ENCODE data around the gene CYYR1. TPM values are rescaled to one million over a fixed set of nuclear protein-coding genes. Genes with fewer than 3 reads are reported as not detected.

Gene CYYR1
- polyA plus RNA-seq, 3 donors: 0.16 to 0.30 TPM; not detected in 1

DNA sequence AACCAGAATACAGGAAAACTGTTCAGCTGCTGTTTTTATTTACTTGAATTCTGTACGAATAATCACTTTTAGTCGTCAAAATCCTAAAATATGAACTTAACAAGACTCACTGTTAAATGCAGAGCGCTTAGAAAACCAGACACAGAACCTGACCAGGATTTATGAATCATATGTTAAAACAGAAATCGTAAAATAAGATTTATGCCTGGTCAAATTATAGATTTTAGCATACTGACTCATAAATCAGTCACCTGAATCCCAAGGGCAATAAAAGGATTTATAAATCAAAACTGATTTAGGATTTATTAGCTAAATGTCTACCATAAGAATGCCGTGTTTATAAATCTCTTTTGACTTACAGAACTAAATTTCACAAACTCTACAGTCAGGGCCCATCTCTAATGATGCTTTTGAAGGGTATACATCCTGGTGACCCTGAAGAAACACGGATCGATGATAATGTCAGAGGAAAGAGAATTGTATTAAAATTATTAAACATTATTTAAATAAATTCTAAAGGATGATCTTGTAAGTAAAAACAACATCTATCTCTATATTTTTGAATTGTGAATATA lies 28.8 kb downstream of the CYYR1 start:
- H3K27me3 ChIP-seq (ENCODE audit: control insufficient read depth in 2 of 2, insufficient read depth in 2 of 2, low read length in 2 of 2): no peaks in the 10 kb centered on the region
- Mint-ChIP-seq H3K9me3 (no peaks in the 10 kb centered on the region), H3K36me3 (no peaks in the 10 kb centered on the region), H3K4me3 (no peak overlapping the region), H3K27ac (no peak overlapping the region), H3K4me1 (peaks cover 25% of the 10 kb centered on the region), H3K27me3 (ENCODE audit: low read depth in 3 of 3) (peaks cover 0 to 1% (median 0%) of the 10 kb centered on the region in 3 donors)
- peaks cover 18 to 25% of the 10 kb centered on the region in 2 donors for H3K4me1 ChIP-seq (ENCODE audit: control insufficient read depth in 1 of 2, insufficient read depth in 2 of 2, low read length in 2 of 2)
- H3K4me3 ChIP-seq (replicated peaks in 1 of 3; ENCODE audit: low read depth in 2 of 3, low read length in 3 of 3): no peak overlapping the region
- no peak for DNase-seq
- H3K9me3 ChIP-seq (replicated peaks in 1 of 2; ENCODE audit: control insufficient read depth in 1 of 2, insufficient read depth in 1 of 2, low read length in 2 of 2): no peaks in the 10 kb centered on the region
- no peaks in the 10 kb centered on the region for H4K20me1 ChIP-seq (ENCODE audit: insufficient read depth, low read length)
- H3K4me2 ChIP-seq (replicated peaks; ENCODE audit: extremely low read depth, low read length, poor library complexity, severe bottlenecking): no peak overlapping the region
- intact Hi-C loops (cut with micrococcal nuclease): no loop called here
- no peak overlapping the region for H2AFZ ChIP-seq (ENCODE audit: insufficient read depth, low read depth, low read length, poor library complexity, severe bottlenecking)
- H3K79me2 ChIP-seq (ENCODE audit: insufficient read depth, low read length): no peaks in the 10 kb centered on the region
- H3K27ac ChIP-seq (ENCODE audit: low read depth in 1 of 2, low read length in 2 of 2): no peak overlapping the region
- no peak overlapping the region for H3K9ac ChIP-seq (ENCODE audit: insufficient read depth, low read length, poor library complexity, severe bottlenecking)
- TF ChIP-seq, protein P1, sequence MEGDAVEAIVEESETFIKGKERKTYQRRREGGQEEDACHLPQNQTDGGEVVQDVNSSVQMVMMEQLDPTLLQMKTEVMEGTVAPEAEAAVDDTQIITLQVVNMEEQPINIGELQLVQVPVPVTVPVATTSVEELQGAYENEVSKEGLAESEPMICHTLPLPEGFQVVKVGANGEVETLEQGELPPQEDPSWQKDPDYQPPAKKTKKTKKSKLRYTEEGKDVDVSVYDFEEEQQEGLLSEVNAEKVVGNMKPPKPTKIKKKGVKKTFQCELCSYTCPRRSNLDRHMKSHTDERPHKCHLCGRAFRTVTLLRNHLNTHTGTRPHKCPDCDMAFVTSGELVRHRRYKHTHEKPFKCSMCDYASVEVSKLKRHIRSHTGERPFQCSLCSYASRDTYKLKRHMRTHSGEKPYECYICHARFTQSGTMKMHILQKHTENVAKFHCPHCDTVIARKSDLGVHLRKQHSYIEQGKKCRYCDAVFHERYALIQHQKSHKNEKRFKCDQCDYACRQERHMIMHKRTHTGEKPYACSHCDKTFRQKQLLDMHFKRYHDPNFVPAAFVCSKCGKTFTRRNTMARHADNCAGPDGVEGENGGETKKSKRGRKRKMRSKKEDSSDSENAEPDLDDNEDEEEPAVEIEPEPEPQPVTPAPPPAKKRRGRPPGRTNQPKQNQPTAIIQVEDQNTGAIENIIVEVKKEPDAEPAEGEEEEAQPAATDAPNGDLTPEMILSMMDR (IDR thresholded peaks at IDR 0.05): no peak
- WGBS (ENCODE audit: insufficient coverage): no CpG with 5 or more reads among the region's 7 CpGs
- no peaks in the 10 kb centered on the region for H3K36me3 ChIP-seq (replicated peaks in 1 of 2; ENCODE audit: control insufficient read depth in 1 of 2, insufficient read depth in 2 of 2, low read length in 2 of 2)

DNA sequence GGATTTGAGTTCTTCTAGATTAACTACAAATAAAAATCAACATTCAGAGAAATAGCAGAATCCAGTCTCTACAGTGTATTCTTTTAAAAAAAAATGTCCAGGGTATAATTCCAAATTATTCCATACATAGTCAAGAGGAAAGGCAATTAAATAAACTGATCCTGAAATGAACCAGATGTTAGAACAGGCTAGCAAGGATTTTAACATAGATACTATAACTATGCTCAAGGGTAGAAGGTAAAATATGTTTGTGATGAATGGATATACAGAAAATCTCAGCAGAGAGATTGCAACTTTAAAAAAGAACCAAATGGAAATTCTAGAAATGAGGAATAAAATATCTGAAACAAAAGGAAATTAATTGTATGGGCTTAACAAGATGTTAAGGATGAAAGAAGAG lies 32.4 kb downstream of the CYYR1 start:
- Histone ChIP-seq H3K79me2 (ENCODE audit: insufficient read depth, low read length) (no peaks in the 10 kb centered on the region), H3K4me1 (ENCODE audit: control insufficient read depth in 1 of 2, insufficient read depth in 2 of 2, low read length in 2 of 2) (peaks cover 5 to 10% of the 10 kb centered on the region in 2 donors), H3K9me3 (replicated peaks in 1 of 2; ENCODE audit: control insufficient read depth in 1 of 2, insufficient read depth in 1 of 2, low read length in 2 of 2) (peaks cover 0 to 3% of the 10 kb centered on the region in 2 donors), H3K9ac (ENCODE audit: insufficient read depth, low read length, poor library complexity, severe bottlenecking) (no peak overlapping the region), H3K36me3 (replicated peaks in 1 of 2; ENCODE audit: control insufficient read depth in 1 of 2, insufficient read depth in 2 of 2, low read length in 2 of 2) (no peaks in the 10 kb centered on the region), H4K20me1 (ENCODE audit: insufficient read depth, low read length) (no peaks in the 10 kb centered on the region), H3K27ac (ENCODE audit: low read depth in 1 of 2, low read length in 2 of 2) (no peak overlapping the region), H3K4me3 (replicated peaks in 1 of 3; ENCODE audit: low read depth in 2 of 3, low read length in 3 of 3) (no peak overlapping the region), H2AFZ (ENCODE audit: insufficient read depth, low read depth, low read length, poor library complexity, severe bottlenecking) (no peak overlapping the region), H3K27me3 (ENCODE audit: control insufficient read depth in 2 of 2, insufficient read depth in 2 of 2, low read length in 2 of 2) (no peaks in the 10 kb centered on the region), H3K4me2 (replicated peaks; ENCODE audit: extremely low read depth, low read length, poor library complexity, severe bottlenecking) (no peak overlapping the region)
- TF ChIP-seq, protein P1 (IDR thresholded peaks at IDR 0.05): no peak
- Mint-ChIP-seq H3K27ac (no peak overlapping the region), H3K9me3 (peaks cover 0 to 4% (median 2%) of the 10 kb centered on the region in 7 donors), H3K27me3 (ENCODE audit: low read depth in 3 of 3) (peaks cover 0 to 1% (median 0%) of the 10 kb centered on the region in 3 donors), H3K4me3 (no peak overlapping the region), H3K4me1 (peaks cover 9% of the 10 kb centered on the region), H3K36me3 (no peaks in the 10 kb centered on the region)
- intact Hi-C loops (cut with micrococcal nuclease): no loop called here
- DNase-seq: no peak
